Endothelial cell of umbilical vein (primary cell): ENCODE results near the gene GSKIP.

ENCODE experiments used
- CTCF ChIP-seq, 2 donors: IDR thresholded peaks; 1 replicate in 1 of 2; 2 replicates in 1 of 2; pipeline ENCODE4 v1.5.1; 2011; ENCODE audit warnings: low read length in 2 of 2, mild to moderate bottlenecking in 2 of 2, moderate library complexity in 2 of 2, control low read depth in 1 of 2, inconsistent platforms in 1 of 2, low read depth in 1 of 2; ENCODE audit not compliant: insufficient read depth in 1 of 2; ENCODE audit errors: extremely low read depth in 1 of 2
- EZH2 ChIP-seq: IDR thresholded peaks from 2 replicates; pipeline ENCODE4 v1.6.1; 2012; ENCODE audit warnings: borderline replicate concordance, low read depth, mild to moderate bottlenecking, moderate library complexity, low read length, inconsistent platforms; ENCODE audit not compliant: severe bottlenecking
- MAX ChIP-seq: IDR thresholded peaks from 2 replicates; pipeline ENCODE4 v1.6.1; 2011; ENCODE audit not compliant: insufficient read depth, insufficient read length

- TF ChIP-seq CTCF (IDR thresholded peaks at IDR 0.05; ENCODE audit: extremely low read depth in 1 of 2, insufficient read depth in 1 of 2, low read depth in 1 of 2, low read length in 2 of 2): no peak
- TF ChIP-seq MAX: no peak
- no peak for TF ChIP-seq EZH2
Observed at GRCh38 chr14:96380735-96381134, 17.4 kb downstream of the GSKIP start.
